Neural cell (in vitro differentiated cells): ENCODE data around the gene SF3B5.

ENCODE experiments used
- CTCF ChIP-seq: fragments of 450-650 bp; IDR thresholded peaks from 2 replicates; pipeline ENCODE4 v1.5.1; 2014; ENCODE audit warnings: antibody characterized with exemption, mild to moderate bottlenecking, moderate library complexity; ENCODE audit not compliant: poor library complexity, severe bottlenecking
- EZH2 ChIP-seq: fragments of 200-600, 300-800 bp; shearing (Covaris generic), sonication (generic); IDR thresholded peaks from 2 replicates; pipeline ENCODE4 v1.6.1; 2014; ENCODE audit warnings: antibody characterized with exemption, low read length, borderline replicate concordance, mild to moderate bottlenecking; ENCODE audit not compliant: insufficient read depth, poor library complexity, severe bottlenecking
- SMC3 ChIP-seq: fragments of 450-650 bp; conservative IDR thresholded peaks from 2 replicates; pipeline ENCODE4 v1.6.1; 2014; ENCODE audit warnings: antibody characterized with exemption, mild to moderate bottlenecking, moderate library complexity; ENCODE audit not compliant: poor library complexity

DNA sequence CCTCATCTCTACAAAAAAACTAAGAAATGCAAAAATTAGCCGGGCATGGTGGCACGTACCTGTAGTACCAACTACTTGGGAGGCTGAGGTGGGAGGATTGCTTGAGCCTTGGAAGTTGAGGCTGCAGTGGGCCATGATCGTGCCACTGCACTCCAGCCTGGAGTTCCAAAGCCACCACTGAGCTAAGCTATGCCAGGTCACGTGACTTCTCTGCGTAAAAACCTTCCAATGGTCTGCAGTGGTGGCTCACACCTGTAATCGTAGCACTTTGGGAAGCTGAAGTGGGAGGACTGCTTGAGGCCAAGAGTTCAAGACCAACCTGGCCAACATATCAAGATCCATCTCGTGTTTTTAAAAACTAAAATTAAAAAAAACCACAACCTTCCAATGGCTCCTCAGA is 1.7 kb downstream of the SF3B5 start:
- TF ChIP-seq CTCF: no peak
- TF ChIP-seq SMC3: no peak
- TF ChIP-seq EZH2: no peak
